H9 (cell line): Measurements from ENCODE around the gene SCAF4. TPM values are rescaled to one million over a fixed set of nuclear protein-coding genes. Genes with fewer than 3 reads are reported as not detected.

Source experiments
- DNase-seq: peaks from one replicate; pipeline ENCODE4 v3.0.0-alpha.2; 2017
- H2AFZ ChIP-seq: one replicate; pipeline ENCODE4 v1.6.1; 2013; ENCODE audit warnings: mild to moderate bottlenecking, low read length, control low read depth, moderate library complexity
- H2AK5ac ChIP-seq: 2 replicates; pipeline ENCODE4 v1.6.1; 2013; ENCODE audit warnings: low read length, control low read depth, mixed read lengths; ENCODE audit not compliant: insufficient read length
- H2BK120ac ChIP-seq: one replicate; pipeline ENCODE4 v1.6.1; 2013; ENCODE audit warnings: low read depth, mild to moderate bottlenecking, low read length, control low read depth, inconsistent platforms; ENCODE audit not compliant: poor library complexity, severe bottlenecking
- H2BK12ac ChIP-seq: 2 replicates; pipeline ENCODE4 v1.6.1; 2013; ENCODE audit warnings: low read length, control low read depth, mixed read lengths, low read depth; ENCODE audit not compliant: insufficient read length
- H2BK15ac ChIP-seq: 2 replicates; pipeline ENCODE4 v1.6.1; 2013; ENCODE audit warnings: low read depth, low read length, control low read depth
- H2BK20ac ChIP-seq: one replicate; pipeline ENCODE4 v1.6.1; 2013; ENCODE audit warnings: low read depth, mild to moderate bottlenecking, low read length, control low read depth, inconsistent platforms; ENCODE audit not compliant: poor library complexity, severe bottlenecking
- H2BK5ac ChIP-seq: 2 replicates; pipeline ENCODE4 v1.6.1; 2013; ENCODE audit warnings: low read length, control low read depth, mixed read lengths; ENCODE audit not compliant: insufficient read length
- H3K14ac ChIP-seq: 2 replicates; pipeline ENCODE4 v1.6.1; 2013; ENCODE audit warnings: low read length, control low read depth; ENCODE audit not compliant: insufficient read depth
- H3K18ac ChIP-seq: 2 replicates; pipeline ENCODE4 v1.6.1; 2013; ENCODE audit warnings: low read depth, mild to moderate bottlenecking, mixed read lengths, low read length, control low read depth; ENCODE audit not compliant: insufficient read length
- H3K23ac ChIP-seq: 2 replicates; pipeline ENCODE4 v1.6.1; 2013; ENCODE audit warnings: low read length, control low read depth, mixed read lengths, low read depth; ENCODE audit not compliant: insufficient read length
- H3K23me2 ChIP-seq: 2 replicates; pipeline ENCODE4 v1.6.1; 2013; ENCODE audit warnings: low read depth, mild to moderate bottlenecking, mixed read lengths, low read length, control low read depth; ENCODE audit not compliant: insufficient read length, poor library complexity, severe bottlenecking
- H3K27ac ChIP-seq: 2 replicates; pipeline ENCODE4 v1.5.1; 2013; ENCODE audit warnings: low read length, control low read depth, mixed read lengths, low read depth; ENCODE audit not compliant: insufficient read length
- H3K27me3 ChIP-seq: 2 replicates; pipeline ENCODE4 v1.6.1; 2013; ENCODE audit warnings: low read length, control low read depth, inconsistent platforms; ENCODE audit not compliant: insufficient read depth
- H3K4ac ChIP-seq: 2 replicates; pipeline ENCODE4 v1.6.1; 2013; ENCODE audit warnings: low read depth, mild to moderate bottlenecking, control low read depth, inconsistent platforms, low read length, moderate library complexity
- H3K4me1 ChIP-seq: 2 replicates; pipeline ENCODE4 v1.6.1; 2013; ENCODE audit warnings: low read length, control low read depth, inconsistent platforms; ENCODE audit not compliant: insufficient read depth
- H3K4me2 ChIP-seq: 2 replicates; pipeline ENCODE4 v1.6.1; 2013; ENCODE audit warnings: low read length, control low read depth, mixed read lengths; ENCODE audit not compliant: insufficient read length, insufficient read depth
- H3K56ac ChIP-seq: 2 replicates; pipeline ENCODE4 v1.6.1; 2013; ENCODE audit warnings: low read depth, mild to moderate bottlenecking, mixed read lengths, low read length, control low read depth; ENCODE audit not compliant: insufficient read length
- H3K79me1 ChIP-seq: 2 replicates; pipeline ENCODE4 v1.6.1; 2013; ENCODE audit warnings: low read depth, mild to moderate bottlenecking, moderate library complexity, low read length, control low read depth, inconsistent platforms; ENCODE audit not compliant: insufficient read depth, poor library complexity, severe bottlenecking
- H3K79me2 ChIP-seq: 2 replicates; pipeline ENCODE4 v1.6.1; 2013; ENCODE audit warnings: low read length, control low read depth, inconsistent platforms; ENCODE audit not compliant: insufficient read depth
- H3K9ac ChIP-seq: 2 replicates; pipeline ENCODE4 v1.6.1; 2013; ENCODE audit warnings: low read length, control low read depth, mixed read lengths; ENCODE audit not compliant: insufficient read length; ENCODE audit errors: extremely low read depth
- H3K9me3 ChIP-seq: one replicate; pipeline ENCODE4 v1.6.1; 2013; ENCODE audit warnings: low read depth, low read length, inconsistent platforms; ENCODE audit not compliant: control insufficient read depth
- H3T11ph ChIP-seq: one replicate; pipeline ENCODE4 v1.6.1; 2013; ENCODE audit warnings: mild to moderate bottlenecking, low read length, control low read depth, inconsistent platforms
- H4K20me1 ChIP-seq: one replicate; pipeline ENCODE4 v1.6.1; 2013; ENCODE audit not compliant: control insufficient read depth, insufficient read length, insufficient read depth
- H4K5ac ChIP-seq: 2 replicates; pipeline ENCODE4 v1.6.1; 2013; ENCODE audit warnings: low read depth, mild to moderate bottlenecking, mixed read lengths, low read length, control low read depth; ENCODE audit not compliant: insufficient read length
- H4K8ac ChIP-seq: replicated peaks from 2 replicates; pipeline ENCODE4 v1.6.1; 2013; ENCODE audit warnings: low read length, control low read depth, mixed read lengths, low read depth; ENCODE audit not compliant: insufficient read length
- H4K91ac ChIP-seq: 2 replicates; pipeline ENCODE4 v1.6.1; 2013; ENCODE audit warnings: low read depth, mild to moderate bottlenecking, moderate library complexity, mixed read lengths, low read length, control low read depth; ENCODE audit not compliant: insufficient read length
- H3K27ac Mint-ChIP-seq, 3 experiments: 2 replicates in 2 of 3; 3 replicates in 1 of 3; pipeline ENCODE4 v1.8.0; 2020 to 2021; ENCODE audit warnings: mixed read lengths in 3 of 3, mild to moderate bottlenecking in 1 of 3, moderate library complexity in 1 of 3
- H3K27me3 Mint-ChIP-seq: 2 replicates; pipeline ENCODE4 v1.8.0; 2021; ENCODE audit warnings: low read depth, mild to moderate bottlenecking, moderate library complexity, mixed read lengths
- H3K36me3 Mint-ChIP-seq, 3 experiments: 2 replicates in 2 of 3; 3 replicates in 1 of 3; pipeline ENCODE4 v1.8.0; 2020 to 2021; ENCODE audit warnings: low read depth in 3 of 3, mixed read lengths in 3 of 3; ENCODE audit not compliant: insufficient read depth in 1 of 3
- H3K4me1 Mint-ChIP-seq, 2 experiments: 2 replicates each; pipeline ENCODE4 v1.8.0; 2020; ENCODE audit warnings: mixed read lengths in 2 of 2
- H3K4me3 Mint-ChIP-seq, 2 experiments: 2 replicates in 1 of 2; 3 replicates in 1 of 2; pipeline ENCODE4 v1.8.0; 2020 to 2021; ENCODE audit warnings: mild to moderate bottlenecking in 2 of 2, mixed read lengths in 2 of 2, moderate library complexity in 1 of 2
- H3K9me3 Mint-ChIP-seq, 2 experiments: 2 replicates in 1 of 2; 3 replicates in 1 of 2; pipeline ENCODE4 v1.8.0; 2020; ENCODE audit warnings: mild to moderate bottlenecking in 2 of 2, mixed read lengths in 2 of 2, moderate library complexity in 1 of 2
- CTCF ChIP-seq: fragments of 200-600 bp; sonication (generic); conservative IDR thresholded peaks from 3 replicates; pipeline ENCODE4 v1.8.0; 2021; ENCODE audit warnings: antibody characterized with exemption, mild to moderate bottlenecking
- WGBS: extraction: QIAGEN DNeasy Blood & Tissue Kit; methylation state at CpG from one replicate; pipeline ENCODE4 v1.1.7; 2013; ENCODE audit warnings: missing lambda C conversion rate, low lambda C conversion rate, mixed read lengths; ENCODE audit not compliant: insufficient read length; ENCODE audit errors: extremely low coverage; 5-methylcytosine and 5-hydroxymethylcytosine counted together
- total RNA-seq: library from RNA; stranded (reverse); gene quantifications from 2 replicates; pipeline ENCODE4 v1.2.1, GENCODE V29; 2021

The SCAF4 gene
- total RNA-seq, 1 experiment from 2014 or later = 76.8 TPM

DNA sequence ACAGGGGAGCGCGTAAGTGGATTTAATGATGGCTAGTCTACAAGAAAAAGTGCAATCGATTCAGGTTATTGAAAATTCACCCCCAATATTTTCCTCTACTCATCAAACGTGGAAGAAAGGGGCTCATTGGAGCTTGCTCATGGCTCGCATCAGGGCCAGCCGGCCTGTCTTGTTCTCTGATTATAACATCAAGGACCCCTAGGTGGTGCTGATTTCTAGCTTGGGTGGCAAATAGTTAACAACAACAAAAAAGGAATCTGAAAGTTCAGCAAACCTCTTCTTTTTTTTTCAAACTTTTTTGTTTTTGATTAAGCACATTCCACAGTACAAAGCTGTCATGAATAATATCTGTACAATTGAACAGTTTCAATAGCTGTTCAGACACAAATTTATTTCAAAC is 108.3 kb downstream of the SCAF4 start:
- Histone ChIP-seq H3K4me2 (no peak overlapping the region), H4K5ac (no peak overlapping the region), H2BK120ac (no peak overlapping the region), H3K14ac (no peak overlapping the region), H3K79me1 (no peaks in the 10 kb centered on the region), H3K27ac (no peak overlapping the region), H2AK5ac (no peak overlapping the region), H4K8ac (no peak overlapping the region), H2BK15ac (no peak overlapping the region), H3K18ac (no peak overlapping the region), H3K56ac (no peak overlapping the region), H3K4ac (no peak overlapping the region), H3K79me2 (no peaks in the 10 kb centered on the region), H4K91ac (no peak overlapping the region), H3K23ac (no peak overlapping the region), H3K9me3 (no peaks in the 10 kb centered on the region), H3K4me1 (no peaks in the 10 kb centered on the region), H3K27me3 (no peaks in the 10 kb centered on the region), H3T11ph (no peak overlapping the region), H2BK5ac (no peak overlapping the region), H2BK12ac (no peak overlapping the region), H3K23me2 (no peaks in the 10 kb centered on the region), H4K20me1 (no peaks in the 10 kb centered on the region), H2AFZ (no peak overlapping the region), H3K9ac (no peak overlapping the region), H2BK20ac (no peak overlapping the region)
- H3K36me3 Mint-ChIP-seq = no peaks in the 10 kb centered on the region; a peak in 1 of 7 replicates
- peaks cover 2 to 6% of the 10 kb centered on the region in 2 experiments; a peak in 3 of 4 replicates for H3K4me1 Mint-ChIP-seq
- H3K27me3 Mint-ChIP-seq = peaks cover 4% of the 10 kb centered on the region; the same call in 1 of the 2 replicates
- H3K27ac Mint-ChIP-seq = no peak overlapping the region
- no peak overlapping the region for H3K4me3 Mint-ChIP-seq
- H3K9me3 Mint-ChIP-seq = peaks cover 0 to 4% of the 10 kb centered on the region in 2 experiments; a peak in 1 of 5 replicates
- peak; percentile 62 for TF ChIP-seq CTCF
- DNase-seq = no peak
- no CpG with 5 or more reads among the region's 6 CpGs for WGBS
